OCI-LY3 (cell line): ENCODE results near the gene VPS45.
"Not testable (repeated sequence)": the region's sequence is repeated elsewhere in the genome, so short reads cannot be mapped to it uniquely, and the experiment has no call there.

Experiments
- H2AFZ ChIP-seq: fragments of 200-600, 300-600 bp; shearing (Covaris generic); 2 replicates; pipeline ENCODE4 v1.6.0; 2014; ENCODE audit warnings: antibody characterized with exemption, low read depth, low read length
- H3K27ac ChIP-seq: fragments of 200-600, 300-600 bp; sonication (generic); 2 replicates; pipeline ENCODE4 v1.5.1; 2014; ENCODE audit warnings: mild to moderate bottlenecking, low read length, moderate library complexity, mixed read lengths
- H3K27me3 ChIP-seq: fragments of 200-600, 300-600 bp; sonication (generic); 2 replicates; pipeline ENCODE4 v1.6.1; 2014; ENCODE audit warnings: low read depth, low read length, mixed read lengths
- H3K36me3 ChIP-seq: fragments of 200-600, 300-600 bp; sonication (generic); replicated peaks from 2 replicates; pipeline ENCODE3; 2014; ENCODE audit warnings: low read depth, low read length, mixed read lengths
- H3K4me1 ChIP-seq: fragments of 300-600, 200-600 bp; sonication (generic); 2 replicates; pipeline ENCODE4 v1.6.1; 2014; ENCODE audit warnings: low read length, mixed read lengths
- H3K4me2 ChIP-seq: fragments of 200-600, 300-600 bp; sonication (generic); 2 replicates; pipeline ENCODE4 v1.6.1; 2014; ENCODE audit warnings: low read length, mixed read lengths
- H3K4me3 ChIP-seq: fragments of 300-600, 200-600 bp; sonication (generic); 2 replicates; pipeline ENCODE4 v1.5.1; 2014; ENCODE audit warnings: antibody characterized with exemption, mild to moderate bottlenecking, low read length, moderate library complexity
- H3K79me2 ChIP-seq: fragments of 300-600, 200-600 bp; shearing (Covaris generic); 2 replicates; pipeline ENCODE4 v1.6.1; 2014; ENCODE audit warnings: mild to moderate bottlenecking, low read length, mixed read lengths
- H3K9ac ChIP-seq: fragments of 300-600, 200-600 bp; shearing (Covaris generic); 2 replicates; pipeline ENCODE4 v1.6.0; 2014; ENCODE audit warnings: mild to moderate bottlenecking, low read length, moderate library complexity
- H3K9me3 ChIP-seq: fragments of 200-600, 300-600 bp; shearing (Covaris generic); 2 replicates; pipeline ENCODE4 v1.6.1; 2014; ENCODE audit warnings: low read length, mixed read lengths; ENCODE audit not compliant: insufficient read depth
- H4K20me1 ChIP-seq: fragments of 200-600, 300-600 bp; sonication (generic); 2 replicates; pipeline ENCODE4 v1.6.1; 2016; ENCODE audit warnings: low read length, mixed read lengths; ENCODE audit not compliant: insufficient read depth
- CTCF ChIP-seq: fragments of 200-600, 300-600 bp; sonication (generic); IDR thresholded peaks from 2 replicates; pipeline ENCODE4 v1.5.1; 2014; ENCODE audit warnings: antibody characterized with exemption, low read length, low read depth
- EZH2phosphoT487 ChIP-seq: fragments of 200-600 bp; shearing (Covaris generic); IDR thresholded peaks from 2 replicates; pipeline ENCODE4 v1.6.1; 2018; ENCODE audit warnings: antibody characterized with exemption, mixed run types, low read depth

VPS45 gene

GRCh38 chr1:150127868-150128267, 60.3 kb downstream of the VPS45 start:
- H3K4me3 ChIP-seq, result no peak overlapping the region
- TF ChIP-seq CTCF (no peak), EZH2phosphoT487 (no peak)

GRCh38 chr1:150132372-150132771, 64.8 kb downstream of the VPS45 start:
- Histone ChIP-seq H3K9me3 (peaks cover 2% of the 10 kb centered on the region; the same call in 1 of the 2 replicates), H2AFZ (no peak overlapping the region), H3K27me3 (no peaks in the 10 kb centered on the region), H3K79me2 (no peaks in the 10 kb centered on the region), H3K27ac (no peak overlapping the region), H3K4me2 (no peak overlapping the region), H3K9ac (no peak overlapping the region), H3K4me1 (no peaks in the 10 kb centered on the region), H4K20me1 (no peaks in the 10 kb centered on the region), H3K4me3 (no peak overlapping the region), H3K36me3 (peaks cover 6% of the 10 kb centered on the region)
- TF ChIP-seq CTCF (no peak), EZH2phosphoT487 (no peak)

More at GRCh38 chr1:150127868-150128267, 60.3 kb downstream of the VPS45 start:
- peaks cover 7% of the 10 kb centered on the region for H3K36me3 ChIP-seq
- H3K27me3 ChIP-seq, result no peaks in the 10 kb centered on the region
- no peaks in the 10 kb centered on the region for H4K20me1 ChIP-seq
- no peak overlapping the region for H3K4me2 ChIP-seq
- no peak overlapping the region for H3K27ac ChIP-seq
- no peak overlapping the region for H2AFZ ChIP-seq
- H3K9ac ChIP-seq, result no peak overlapping the region
- H3K4me1 ChIP-seq, result no peaks in the 10 kb centered on the region
- H3K79me2 ChIP-seq, result no peaks in the 10 kb centered on the region
- H3K9me3 ChIP-seq, result no peaks in the 10 kb centered on the region; the same call in 1 of the 2 replicates

- peaks cover 2% of the 10 kb centered on the region; the same call in 1 of the 2 replicates for H3K9me3 ChIP-seq
- no peak overlapping the region for H3K4me2 ChIP-seq
- H2AFZ ChIP-seq, result no peak overlapping the region
- H3K27ac ChIP-seq, result no peak overlapping the region
- H3K79me2 ChIP-seq, result no peaks in the 10 kb centered on the region
- H4K20me1 ChIP-seq, result no peaks in the 10 kb centered on the region
- H3K9ac ChIP-seq, result no peak overlapping the region
- H3K4me1 ChIP-seq, result no peaks in the 10 kb centered on the region
- TF ChIP-seq EZH2phosphoT487, result no peak
- TF ChIP-seq CTCF, result no peak
- H3K36me3 ChIP-seq, result peaks cover 6% of the 10 kb centered on the region
- H3K4me3 ChIP-seq, result no peak overlapping the region
- H3K27me3 ChIP-seq, result no peaks in the 10 kb centered on the region
Observed at GRCh38 chr1:150134537-150134936, 67.0 kb downstream of the VPS45 start.

GRCh38 chr1:150135400-150135799, 67.8 kb downstream of the VPS45 start:
- not testable (repeated sequence) for H3K27ac ChIP-seq, H2AFZ ChIP-seq, H4K20me1 ChIP-seq, H3K4me2 ChIP-seq, H3K36me3 ChIP-seq, H3K4me3 ChIP-seq, H3K9me3 ChIP-seq, H3K4me1 ChIP-seq, H3K9ac ChIP-seq, H3K79me2 ChIP-seq, H3K27me3 ChIP-seq

DNA sequence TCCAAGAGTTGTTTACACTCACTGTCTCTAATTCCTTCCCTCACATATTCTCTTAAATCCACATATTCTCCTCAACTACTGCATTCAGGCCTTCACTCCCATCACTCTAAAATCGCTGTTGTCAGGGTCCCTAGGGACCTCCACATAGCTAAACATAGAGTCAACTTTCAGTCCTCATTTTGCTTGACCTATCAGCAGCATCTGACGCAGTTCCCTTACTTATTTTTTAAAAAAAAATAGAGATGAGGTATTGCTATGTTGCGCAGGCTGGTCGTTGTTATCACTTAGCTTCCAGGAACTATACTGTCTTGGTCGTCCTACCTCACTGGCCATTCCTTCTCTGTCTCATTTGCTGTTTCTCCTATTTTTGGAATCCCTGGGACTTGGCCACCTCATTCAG, 70.5 kb downstream of the VPS45 start:
- H3K9me3 ChIP-seq, result peaks cover 2% of the 10 kb centered on the region; the same call in 1 of the 2 replicates
- no peak overlapping the region for H2AFZ ChIP-seq
- no peak for TF ChIP-seq EZH2phosphoT487
- no peak for TF ChIP-seq CTCF
- H4K20me1 ChIP-seq, result no peaks in the 10 kb centered on the region
- H3K27me3 ChIP-seq, result no peaks in the 10 kb centered on the region
- H3K27ac ChIP-seq, result no peak overlapping the region
- peaks cover 6% of the 10 kb centered on the region for H3K36me3 ChIP-seq
- no peak overlapping the region for H3K4me3 ChIP-seq
- no peaks in the 10 kb centered on the region for H3K4me1 ChIP-seq
- no peak overlapping the region for H3K4me2 ChIP-seq
- no peak overlapping the region for H3K9ac ChIP-seq
- H3K79me2 ChIP-seq, result no peaks in the 10 kb centered on the region
